HG03575 (cell line): Measurements from ENCODE around the gene ATP5MC3.
"Not testable (repeated sequence)": the region's sequence is repeated elsewhere in the genome, so short reads cannot be mapped to it uniquely, and the experiment has no call there.

ENCODE experiments used
- ATAC-seq: cut with Tn5 transposase; IDR thresholded peaks from one replicate; pipeline ENCODE4 v1.9.1; 2021; ENCODE audit not compliant: unreplicated experiment, insufficient number of reproducible peaks, low FRiP score; ENCODE audit errors: extremely low read depth

Gene ATP5MC3

GRCh38 chr2:175181104-175181876 is at the start of gene ATP5MC3:
Gene ATP5MC3, minus strand, starts transcription at chr2:175181710. Its CDS starts 317 bp downstream, at chr2:175181393.
- ATAC-seq, result no peak

GRCh38 chr2:175228601-175229000 is 47.1 kb upstream of the ATP5MC3 start:
- ATAC-seq, result not testable (repeated sequence)

DNA sequence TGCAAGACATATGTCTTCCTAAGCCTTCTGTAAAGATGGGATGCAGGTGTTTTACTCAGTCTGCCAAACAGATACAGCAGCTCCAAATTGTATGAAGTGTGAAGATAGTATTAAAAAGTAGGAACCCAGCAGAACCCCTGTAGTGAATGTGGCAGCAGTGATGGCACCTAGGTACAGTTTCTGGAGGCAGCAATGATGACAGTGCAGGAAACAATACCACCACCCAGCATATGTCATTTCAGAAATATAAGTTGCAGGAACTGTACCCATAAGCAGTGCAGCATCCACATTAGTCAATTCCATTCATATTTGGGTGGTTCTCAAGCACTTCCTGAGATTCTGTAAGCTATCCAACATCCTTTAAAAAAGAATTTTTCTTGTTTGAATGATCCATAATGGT is 46.7 kb upstream of the ATP5MC3 start:
- ATAC-seq, result no peak

GRCh38 chr2:175227393-175227792 is 45.9 kb upstream of the ATP5MC3 start:
- no peak for ATAC-seq

- ATAC-seq, result no peak
Measured at GRCh38 chr2:175220075-175220474, 38.6 kb upstream of the ATP5MC3 start.

- ATAC-seq, result no peak
Measured at GRCh38 chr2:175218551-175218950, 37.0 kb upstream of the ATP5MC3 start.

DNA sequence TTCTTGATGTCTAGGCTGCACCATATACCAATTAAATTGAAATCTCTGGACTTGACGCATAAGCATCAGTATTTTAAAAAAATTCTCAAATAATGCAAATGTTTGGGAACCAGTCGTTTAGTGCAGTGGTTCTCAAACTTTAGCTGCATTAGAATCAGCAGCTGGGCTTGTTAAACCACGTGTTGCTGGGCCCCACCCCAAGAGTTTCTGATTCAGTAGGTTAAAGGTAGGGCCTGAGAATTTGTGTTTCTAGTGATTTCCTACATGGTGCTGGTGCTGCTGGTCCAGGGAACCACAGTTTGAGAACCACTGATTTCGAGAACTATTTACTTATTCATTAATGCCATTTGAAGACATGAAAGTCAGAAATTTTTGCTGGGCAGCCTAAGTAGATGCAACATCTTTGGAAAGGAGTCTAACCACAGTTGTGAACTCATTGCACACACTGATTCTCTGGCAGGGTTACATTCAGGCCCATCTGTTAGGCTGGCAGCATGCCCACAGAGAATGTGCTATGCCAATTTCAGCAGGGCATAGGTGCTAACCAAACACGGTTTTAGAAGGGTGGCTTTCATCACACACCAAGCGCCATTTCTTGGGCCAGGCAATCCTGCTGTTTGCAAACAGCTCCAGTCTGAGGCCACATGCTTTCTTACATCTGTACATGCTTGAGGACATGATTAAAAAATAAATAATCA is 26.4 kb upstream of the ATP5MC3 start:
- ATAC-seq, result no peak

GRCh38 chr2:175206866-175207265 is 25.4 kb upstream of the ATP5MC3 start:
- no peak for ATAC-seq

DNA sequence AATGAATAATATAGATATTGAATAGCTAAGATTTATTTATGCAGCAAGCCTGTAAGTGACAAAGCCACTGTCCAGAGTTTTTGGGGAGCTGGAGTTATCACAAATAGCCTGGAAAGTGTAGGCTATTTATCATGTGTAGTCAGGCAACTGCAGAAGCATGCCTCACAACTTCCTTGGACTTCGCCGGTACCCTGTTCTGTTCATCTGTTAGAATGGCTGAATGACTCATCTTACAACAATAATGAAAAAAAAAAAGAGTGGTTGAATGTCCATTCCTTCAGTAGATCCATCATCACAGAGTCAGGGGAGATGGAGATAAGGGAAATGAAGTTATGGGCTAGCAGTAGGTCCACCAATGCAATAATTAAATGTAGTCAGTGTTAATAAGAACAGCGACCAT is 24.0 kb upstream of the ATP5MC3 start:
- ATAC-seq, result no peak

DNA sequence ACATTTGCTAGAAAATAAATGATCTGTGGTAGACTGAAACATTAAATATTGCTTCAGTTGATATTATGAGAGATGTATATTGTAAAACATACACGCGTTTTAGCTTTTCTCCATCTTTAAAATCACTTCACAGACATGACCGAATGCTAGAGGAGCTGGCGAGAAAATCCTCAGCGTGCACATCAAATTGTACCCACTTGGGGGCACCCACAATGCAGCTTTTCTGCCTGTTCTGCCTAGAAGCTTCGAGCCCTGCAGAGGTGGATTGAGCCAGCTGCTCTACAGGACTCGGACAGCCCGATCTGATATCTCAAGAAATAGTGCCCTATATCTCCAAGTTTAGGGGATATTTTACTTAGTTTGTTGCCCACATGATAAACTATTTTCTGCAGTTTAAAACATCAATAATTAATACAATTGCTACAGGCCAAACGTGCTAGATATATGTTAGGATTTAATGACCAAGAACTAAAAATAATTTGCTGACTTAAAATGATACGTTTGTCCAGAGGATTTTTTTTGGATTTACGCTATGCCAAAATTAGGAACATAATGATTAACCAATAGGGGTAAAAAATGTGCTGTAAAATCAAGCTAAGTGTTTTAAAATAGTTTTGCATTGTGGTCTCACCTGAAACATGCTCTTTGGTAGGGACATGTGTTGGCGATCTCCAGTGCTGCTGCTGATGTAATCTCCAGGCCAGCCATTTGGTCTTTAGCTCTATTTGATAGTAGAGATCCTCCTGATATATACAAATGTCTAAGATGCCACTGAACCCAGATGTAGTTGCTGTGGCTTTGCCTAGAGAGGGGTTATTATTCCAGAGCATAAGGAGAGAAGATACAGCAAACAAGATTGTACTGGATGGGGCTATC is 22.3 kb upstream of the ATP5MC3 start:
- ATAC-seq, result no peak

DNA sequence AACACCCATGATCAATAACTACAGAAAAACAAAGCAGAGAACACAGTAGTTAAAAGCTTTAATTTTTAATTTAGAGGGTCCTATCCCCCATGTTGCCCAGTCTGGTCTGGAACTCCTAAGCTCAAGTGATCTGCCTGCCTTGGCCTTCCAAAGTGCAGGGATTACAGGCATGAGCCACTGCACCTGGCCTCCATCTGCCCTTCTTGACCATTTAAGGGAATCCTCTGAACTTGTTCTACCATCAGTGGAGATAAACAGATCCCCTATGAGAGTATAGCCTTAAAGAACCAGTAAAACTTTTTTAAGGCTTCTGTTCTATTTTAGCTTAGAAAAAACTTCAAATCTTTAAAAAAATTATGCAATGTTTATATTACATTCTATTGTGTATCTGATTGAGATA is 13.5 kb upstream of the ATP5MC3 start:
- ATAC-seq, result no peak

DNA sequence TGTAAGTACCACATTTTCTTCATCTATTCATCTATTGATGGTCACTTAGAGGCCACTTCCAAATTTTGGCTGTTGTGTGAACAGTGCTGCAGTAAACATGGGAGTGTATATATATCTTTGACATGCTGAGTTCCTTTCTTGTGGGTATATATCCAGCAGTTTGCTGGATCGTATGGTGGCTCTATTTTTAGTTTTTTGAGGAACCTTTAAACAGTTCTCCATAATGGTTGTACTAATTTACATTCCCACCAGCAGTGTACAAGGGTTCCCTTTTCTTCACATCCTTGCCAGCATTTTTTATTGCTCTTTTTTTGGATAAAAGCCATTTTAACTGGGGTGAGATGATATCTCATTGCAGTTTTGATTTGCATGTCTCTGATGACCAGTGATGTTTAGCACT is 7.3 kb upstream of the ATP5MC3 start:
- no peak for ATAC-seq

DNA sequence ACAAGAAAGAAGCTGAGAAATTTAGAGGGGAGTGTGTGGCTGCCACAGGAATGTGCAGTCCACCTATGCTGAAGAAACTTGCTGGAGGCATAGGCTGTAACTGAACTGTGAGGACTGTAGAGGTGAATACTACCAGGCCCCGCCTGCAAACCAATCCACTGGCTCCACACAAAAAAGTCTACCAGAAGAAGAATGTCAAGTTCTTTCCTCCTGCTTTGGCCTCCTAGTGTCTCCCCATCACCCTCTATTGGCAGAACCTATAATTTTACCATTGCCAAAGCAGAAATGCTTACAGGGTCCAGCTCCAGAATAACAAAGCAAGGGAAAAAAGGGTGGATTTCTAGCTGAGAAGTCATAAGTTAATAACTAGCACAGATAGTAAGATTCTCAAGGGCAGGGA is 5.9 kb upstream of the ATP5MC3 start:
- ATAC-seq, result no peak

DNA sequence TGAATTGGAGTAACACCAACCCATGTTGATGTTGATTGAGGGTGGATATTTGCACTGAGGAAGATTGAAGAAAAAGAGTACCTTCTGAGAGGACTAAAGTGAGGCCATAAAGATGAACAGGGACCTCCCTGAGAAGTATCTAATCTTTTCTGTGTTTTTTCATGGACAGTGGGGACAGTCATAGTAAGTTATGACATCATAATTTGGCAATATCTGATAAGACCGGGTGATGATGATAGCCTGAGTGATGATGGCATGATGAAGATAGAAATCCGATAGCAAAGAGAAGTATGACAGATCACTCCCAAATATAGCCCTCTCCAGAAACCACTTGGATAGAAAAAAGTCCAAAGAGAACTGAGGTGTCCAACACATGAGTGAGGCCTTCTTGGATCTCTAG is 2.2 kb upstream of the ATP5MC3 start:
- ATAC-seq, result no peak

DNA sequence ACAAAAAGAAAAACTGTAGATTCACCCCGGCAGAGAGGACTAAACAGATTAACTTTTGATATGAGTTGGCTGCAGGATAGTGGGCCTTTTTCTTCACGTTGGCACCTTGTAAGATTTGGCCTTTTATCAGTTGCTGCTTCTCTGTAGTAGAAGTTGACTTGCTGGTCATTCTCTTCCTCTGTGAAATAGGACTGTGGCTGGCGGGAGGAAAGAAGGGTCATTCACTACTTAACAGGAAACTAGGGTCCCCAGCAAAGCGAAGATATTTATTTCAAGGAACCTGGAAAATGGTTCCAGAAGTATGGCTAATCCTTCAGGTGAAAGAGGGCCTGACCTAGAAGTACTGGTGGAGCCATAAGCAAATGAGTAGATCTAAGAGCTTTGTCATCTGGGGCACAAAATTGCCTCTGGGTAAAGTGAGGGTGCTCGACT is 383 bp upstream of the ATP5MC3 start:
- no peak for ATAC-seq

DNA sequence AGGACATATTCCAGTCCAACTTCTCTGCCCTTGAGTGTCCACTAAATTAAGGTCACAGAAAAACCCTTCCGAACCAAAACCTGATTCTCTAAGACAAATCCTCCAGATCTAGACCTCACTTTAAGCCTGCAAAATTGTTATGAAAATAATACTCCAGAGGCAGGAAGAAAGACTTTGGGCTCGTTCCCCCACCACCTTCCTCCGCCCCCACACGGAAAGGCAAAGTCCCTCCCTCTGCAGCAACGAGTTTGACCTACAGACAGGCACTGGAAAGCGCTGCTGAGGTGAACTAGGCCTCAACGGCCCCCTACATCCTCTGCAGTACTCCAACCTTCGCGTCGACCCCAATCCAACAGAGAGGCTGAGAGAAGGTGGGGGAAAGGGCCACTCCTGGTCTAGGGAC is 808 bp downstream of the ATP5MC3 start:
- ATAC-seq, result no peak

GRCh38 chr2:175176624-175177023 is 4.9 kb downstream of the ATP5MC3 start:
- ATAC-seq, result no peak

DNA sequence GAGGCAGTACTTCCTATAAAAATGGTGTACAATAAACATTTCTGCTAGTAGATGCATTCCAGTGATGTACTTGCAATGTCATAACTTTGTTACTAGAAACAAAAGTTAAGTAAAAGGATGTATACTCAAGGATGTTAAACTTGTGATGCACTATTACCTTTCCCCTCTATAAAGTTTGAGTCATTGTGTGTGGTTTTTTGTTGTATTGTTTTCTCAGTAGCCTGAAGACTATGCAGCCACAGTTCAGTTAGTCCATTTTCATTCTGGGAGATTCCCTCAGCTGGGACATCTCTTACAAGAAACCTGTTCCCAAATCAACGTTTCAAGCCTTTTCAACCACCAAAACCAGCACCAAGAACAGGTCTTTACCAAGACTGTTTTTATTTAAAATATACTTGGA is 5.6 kb downstream of the ATP5MC3 start:
- no peak for ATAC-seq

DNA sequence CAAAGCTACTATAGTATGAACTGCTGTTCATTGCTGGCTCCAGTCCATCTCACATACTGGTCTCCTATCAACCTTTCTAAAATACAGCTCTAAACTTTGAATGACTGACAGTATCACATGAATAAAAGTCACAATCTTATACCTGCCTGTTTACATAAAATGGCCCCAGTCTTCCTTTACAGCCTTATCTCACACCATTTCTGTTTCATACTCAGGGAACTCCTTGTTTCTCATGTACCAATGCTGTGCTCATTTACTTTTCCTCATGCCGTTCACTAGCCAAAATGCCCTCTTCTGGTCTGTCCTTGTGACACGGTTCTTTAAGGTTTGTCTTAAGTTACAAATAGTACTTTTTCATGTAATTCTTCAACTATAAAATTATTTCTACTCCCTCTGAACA is 6.2 kb downstream of the ATP5MC3 start:
- no peak for ATAC-seq
